ENCODE data around the gene COMMD1.
"Not testable (repeated sequence)": the region's sequence is repeated elsewhere in the genome, so short reads cannot be mapped to it uniquely, and the experiment has no call there.

Gene COMMD1

GRCh38 chr2:62099523-62100175 lies 194.2 kb downstream of the COMMD1 start:
- Histone ChIP-seq H3K4me2 (ENCODE audit: low read length) (no peak overlapping the region), H3K9ac (ENCODE audit: low read depth, low read length) (no peak overlapping the region), H3K4me1 (ENCODE audit: control insufficient read depth, insufficient read depth, low read length) (no peaks in the 10 kb centered on the region), H3K9me3 (replicated peaks; ENCODE audit: low read length) (no peaks in the 10 kb centered on the region), H3K36me3 (ENCODE audit: insufficient read depth, low read length) (no peaks in the 10 kb centered on the region), H3K4me3 (ENCODE audit: low read length) (no peak overlapping the region), H3K27me3 (ENCODE audit: control insufficient read depth, insufficient read depth, low read length) (no peaks in the 10 kb centered on the region)

GRCh38 chr2:62101886-62102285 lies 196.4 kb downstream of the COMMD1 start:
- H3K9me3 ChIP-seq (replicated peaks; ENCODE audit: low read length) = no peaks in the 10 kb centered on the region
- no peak overlapping the region for H3K4me3 ChIP-seq (ENCODE audit: low read length)
- H3K36me3 ChIP-seq (ENCODE audit: insufficient read depth, low read length) = no peaks in the 10 kb centered on the region
- H3K4me2 ChIP-seq (ENCODE audit: low read length) = no peak overlapping the region
- H3K27me3 ChIP-seq (ENCODE audit: control insufficient read depth, insufficient read depth, low read length) = no peaks in the 10 kb centered on the region
- H3K9ac ChIP-seq (ENCODE audit: low read depth, low read length) = no peak overlapping the region
- H3K4me1 ChIP-seq (ENCODE audit: control insufficient read depth, insufficient read depth, low read length) = no peaks in the 10 kb centered on the region

- H3K27me3 ChIP-seq (ENCODE audit: control insufficient read depth, insufficient read depth, low read length) = no peaks in the 10 kb centered on the region
Measured at GRCh38 chr2:62102402-62102920, 197.0 kb downstream of the COMMD1 start.

DNA sequence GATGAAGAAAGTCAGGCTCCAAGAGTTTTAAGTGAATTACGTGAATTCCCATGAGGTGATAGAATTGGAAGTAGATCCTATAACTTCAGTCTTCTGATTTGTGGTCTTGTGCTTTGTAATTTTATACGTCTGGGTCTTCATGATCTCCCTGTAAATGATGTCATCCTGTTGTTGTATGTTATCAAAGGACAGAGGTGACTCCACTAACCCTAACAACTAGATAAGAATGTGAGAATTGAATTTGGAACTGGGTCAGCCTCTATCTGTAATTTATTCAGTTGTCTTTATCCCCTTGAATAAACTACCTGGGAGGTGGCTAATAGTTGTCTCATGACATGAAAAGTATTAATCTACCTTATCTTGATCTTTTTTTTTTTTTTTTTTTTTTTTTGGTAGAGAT lies 204.1 kb downstream of the COMMD1 start:
- no peaks in the 10 kb centered on the region for H3K27me3 ChIP-seq (ENCODE audit: control insufficient read depth, insufficient read depth, low read length)
- no peak overlapping the region for H3K4me3 ChIP-seq (ENCODE audit: low read length)
- no peaks in the 10 kb centered on the region for H3K36me3 ChIP-seq (ENCODE audit: insufficient read depth, low read length)
- H3K4me1 ChIP-seq (ENCODE audit: control insufficient read depth, insufficient read depth, low read length) = peaks cover 5% of the 10 kb centered on the region
- no peaks in the 10 kb centered on the region for H3K9me3 ChIP-seq (replicated peaks; ENCODE audit: low read length)
- H3K4me2 ChIP-seq (ENCODE audit: low read length) = no peak overlapping the region
- H3K9ac ChIP-seq (ENCODE audit: low read depth, low read length) = no peak overlapping the region

More at GRCh38 chr2:62102402-62102920, 197.0 kb downstream of the COMMD1 start:
- no peaks in the 10 kb centered on the region for H3K4me1 ChIP-seq (ENCODE audit: control insufficient read depth, insufficient read depth, low read length)
- no peak overlapping the region for H3K4me2 ChIP-seq (ENCODE audit: low read length)
- no peak overlapping the region for H3K4me3 ChIP-seq (ENCODE audit: low read length)
- H3K9me3 ChIP-seq (replicated peaks; ENCODE audit: low read length) = no peaks in the 10 kb centered on the region
- no peak overlapping the region for H3K9ac ChIP-seq (ENCODE audit: low read depth, low read length)
- no peaks in the 10 kb centered on the region for H3K36me3 ChIP-seq (ENCODE audit: insufficient read depth, low read length)

- Histone ChIP-seq H3K9me3 (replicated peaks; ENCODE audit: low read length) (no peaks in the 10 kb centered on the region), H3K9ac (ENCODE audit: low read depth, low read length) (no peak overlapping the region), H3K4me3 (ENCODE audit: low read length) (no peak overlapping the region), H3K4me2 (ENCODE audit: low read length) (no peak overlapping the region), H3K27me3 (ENCODE audit: control insufficient read depth, insufficient read depth, low read length) (no peaks in the 10 kb centered on the region), H3K4me1 (ENCODE audit: control insufficient read depth, insufficient read depth, low read length) (peaks cover 5% of the 10 kb centered on the region), H3K36me3 (ENCODE audit: insufficient read depth, low read length) (no peaks in the 10 kb centered on the region)
Measured at GRCh38 chr2:62110415-62111025, 205.0 kb downstream of the COMMD1 start.

GRCh38 chr2:62112179-62112578 lies 206.7 kb downstream of the COMMD1 start:
- H3K4me1 ChIP-seq (ENCODE audit: control insufficient read depth, insufficient read depth, low read length) = peaks cover 5% of the 10 kb centered on the region
- no peak overlapping the region for H3K4me2 ChIP-seq (ENCODE audit: low read length)
- H3K36me3 ChIP-seq (ENCODE audit: insufficient read depth, low read length) = no peaks in the 10 kb centered on the region
- H3K9me3 ChIP-seq (replicated peaks; ENCODE audit: low read length) = no peaks in the 10 kb centered on the region
- H3K9ac ChIP-seq (ENCODE audit: low read depth, low read length) = no peak overlapping the region
- H3K27me3 ChIP-seq (ENCODE audit: control insufficient read depth, insufficient read depth, low read length) = no peaks in the 10 kb centered on the region
- H3K4me3 ChIP-seq (ENCODE audit: low read length) = no peak overlapping the region

GRCh38 chr2:62114564-62114963 lies 209.1 kb downstream of the COMMD1 start:
- Histone ChIP-seq H3K36me3 (ENCODE audit: insufficient read depth, low read length) (no peaks in the 10 kb centered on the region), H3K4me3 (ENCODE audit: low read length) (no peak overlapping the region), H3K9ac (ENCODE audit: low read depth, low read length) (no peak overlapping the region), H3K27me3 (ENCODE audit: control insufficient read depth, insufficient read depth, low read length) (no peaks in the 10 kb centered on the region), H3K4me1 (ENCODE audit: control insufficient read depth, insufficient read depth, low read length) (peaks cover 5% of the 10 kb centered on the region), H3K4me2 (ENCODE audit: low read length) (no peak overlapping the region), H3K9me3 (replicated peaks; ENCODE audit: low read length) (no peaks in the 10 kb centered on the region)

DNA sequence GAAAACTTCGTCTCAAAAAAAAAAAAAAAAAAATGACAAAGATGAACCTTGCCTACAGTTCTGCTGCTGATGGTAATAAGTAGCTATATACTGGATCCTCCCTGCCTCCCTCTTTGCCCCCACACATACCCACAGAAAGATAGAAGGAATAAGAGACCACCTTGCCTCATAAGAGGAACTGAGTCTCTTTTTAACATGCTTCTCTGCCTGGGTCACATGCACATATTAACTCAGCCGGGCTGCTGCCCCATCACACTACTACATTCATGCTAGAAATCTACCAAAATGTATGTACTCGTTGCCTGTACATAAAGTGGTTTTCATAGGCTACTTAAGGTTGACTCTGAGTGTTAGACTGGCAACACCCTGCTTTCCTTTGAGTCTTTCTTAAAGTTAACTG lies 211.5 kb downstream of the COMMD1 start:
- Histone ChIP-seq H3K4me1 (ENCODE audit: control insufficient read depth, insufficient read depth, low read length) (peaks cover 5% of the 10 kb centered on the region), H3K9me3 (replicated peaks; ENCODE audit: low read length) (no peaks in the 10 kb centered on the region), H3K36me3 (ENCODE audit: insufficient read depth, low read length) (no peaks in the 10 kb centered on the region), H3K4me3 (ENCODE audit: low read length) (no peak overlapping the region), H3K27me3 (ENCODE audit: control insufficient read depth, insufficient read depth, low read length) (no peaks in the 10 kb centered on the region), H3K4me2 (ENCODE audit: low read length) (no peak overlapping the region), H3K9ac (ENCODE audit: low read depth, low read length) (no peak overlapping the region)

DNA sequence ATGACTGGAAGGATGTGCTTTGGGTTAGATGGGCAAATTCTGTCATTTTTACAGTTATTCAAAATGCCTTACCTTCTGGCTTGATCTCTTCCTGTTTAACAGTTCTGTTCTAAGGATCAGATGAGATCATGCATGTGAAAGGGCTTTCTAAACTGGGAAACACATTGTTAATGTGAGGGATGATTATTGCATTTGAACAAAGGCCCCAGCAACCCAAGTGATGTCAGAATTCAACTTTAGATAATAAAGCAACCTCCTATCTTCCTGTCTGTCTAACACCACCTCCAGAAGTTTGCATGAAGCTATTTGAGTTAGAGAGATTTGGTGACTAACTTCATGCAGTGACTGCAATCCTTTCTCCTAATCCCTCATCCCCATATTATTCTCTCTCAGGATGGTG lies 212.7 kb downstream of the COMMD1 start:
- Histone ChIP-seq H3K4me1 (ENCODE audit: control insufficient read depth, insufficient read depth, low read length) (no peaks in the 10 kb centered on the region), H3K36me3 (ENCODE audit: insufficient read depth, low read length) (no peaks in the 10 kb centered on the region), H3K4me3 (ENCODE audit: low read length) (no peak overlapping the region), H3K4me2 (ENCODE audit: low read length) (no peak overlapping the region), H3K9ac (ENCODE audit: low read depth, low read length) (no peak overlapping the region), H3K9me3 (replicated peaks; ENCODE audit: low read length) (no peaks in the 10 kb centered on the region), H3K27me3 (ENCODE audit: control insufficient read depth, insufficient read depth, low read length) (no peaks in the 10 kb centered on the region)

GRCh38 chr2:62119311-62119974 lies 214.0 kb downstream of the COMMD1 start:
- no peaks in the 10 kb centered on the region for H3K27me3 ChIP-seq (ENCODE audit: control insufficient read depth, insufficient read depth, low read length)
- H3K4me3 ChIP-seq (ENCODE audit: low read length) = no peak overlapping the region
- no peak overlapping the region for H3K4me2 ChIP-seq (ENCODE audit: low read length)
- no peaks in the 10 kb centered on the region for H3K4me1 ChIP-seq (ENCODE audit: control insufficient read depth, insufficient read depth, low read length)
- no peak overlapping the region for H3K9ac ChIP-seq (ENCODE audit: low read depth, low read length)
- H3K9me3 ChIP-seq (replicated peaks; ENCODE audit: low read length) = no peaks in the 10 kb centered on the region
- no peaks in the 10 kb centered on the region for H3K36me3 ChIP-seq (ENCODE audit: insufficient read depth, low read length)

DNA sequence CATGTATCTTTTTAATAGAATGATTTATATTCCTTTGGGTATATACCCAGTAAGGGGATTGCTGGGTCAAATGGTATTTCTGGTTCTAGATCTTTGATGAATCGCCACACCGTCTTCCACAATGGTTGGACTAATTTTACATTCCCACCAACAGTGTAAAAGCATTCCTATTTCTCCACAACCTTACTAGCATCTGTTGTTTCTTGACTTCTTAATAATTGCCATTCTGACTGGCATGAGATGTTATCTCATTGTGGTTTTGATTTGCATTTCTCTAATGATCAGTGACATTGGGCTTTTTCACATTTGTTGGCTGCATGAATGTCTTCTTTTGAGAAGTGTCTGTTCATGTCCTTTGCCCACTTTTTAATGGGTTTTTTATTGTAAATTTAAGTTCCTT lies 220.8 kb downstream of the COMMD1 start:
- H3K9ac ChIP-seq (ENCODE audit: low read depth, low read length); H3K27me3 ChIP-seq (ENCODE audit: control insufficient read depth, insufficient read depth, low read length); H3K4me1 ChIP-seq (ENCODE audit: control insufficient read depth, insufficient read depth, low read length); H3K4me3 ChIP-seq (ENCODE audit: low read length); H3K9me3 ChIP-seq (replicated peaks; ENCODE audit: low read length); H3K4me2 ChIP-seq (ENCODE audit: low read length); H3K36me3 ChIP-seq (ENCODE audit: insufficient read depth, low read length): not testable (repeated sequence)
